Islet of Langerhans (tissue), 1 donor: ENCODE measurements around the gene TRIML2.

ENCODE experiments used
- FAIRE-seq: peaks from one replicate; lab custom pipeline; 2011; peaks lifted over from hg19 to GRCh38; lab: Jason Lieb, UNC

TRIML2 gene

GRCh38 chr4:188109157-188109755, at the start of gene TRIML2:
TSS of gene TRIML2 (minus strand) at chr4:188109603. CDS start at chr4:188105368, 4,235 bp downstream.
- no peak for FAIRE-seq

- no peak for FAIRE-seq
Measured at GRCh38 chr4:188158336-188158735, 48.9 kb upstream of the TRIML2 start.

- no peak for FAIRE-seq
Measured at GRCh38 chr4:188154668-188155405, 45.4 kb upstream of the TRIML2 start.

- no peak for FAIRE-seq
Measured at GRCh38 chr4:188147776-188148175, 38.4 kb upstream of the TRIML2 start.

- no peak for FAIRE-seq
Measured at GRCh38 chr4:188147176-188147575, 37.8 kb upstream of the TRIML2 start.

GRCh38 chr4:188146618-188147017, 37.2 kb upstream of the TRIML2 start:
- no peak for FAIRE-seq

GRCh38 chr4:188145601-188146000, 36.2 kb upstream of the TRIML2 start:
- FAIRE-seq: no peak

GRCh38 chr4:188143731-188144130, 34.3 kb upstream of the TRIML2 start:
- FAIRE-seq: no peak

GRCh38 chr4:188139671-188140070, 30.3 kb upstream of the TRIML2 start:
- FAIRE-seq: no peak

GRCh38 chr4:188139141-188139540, 29.7 kb upstream of the TRIML2 start, which contains the start of gene TRIML1:
TSS of gene TRIML1 (plus strand) at chr4:188139441. CDS start at chr4:188139559, 118 bp downstream.
- FAIRE-seq: no peak

GRCh38 chr4:188138227-188138626, 28.8 kb upstream of the TRIML2 start:
- no peak for FAIRE-seq

- FAIRE-seq: no peak
Measured at GRCh38 chr4:188132232-188132631, 22.8 kb upstream of the TRIML2 start.

- FAIRE-seq: no peak
Measured at GRCh38 chr4:188130355-188130754, 21.0 kb upstream of the TRIML2 start.

- no peak for FAIRE-seq
Measured at GRCh38 chr4:188127214-188127874, 17.9 kb upstream of the TRIML2 start.

- FAIRE-seq: no peak
Measured at GRCh38 chr4:188121530-188121929, 12.1 kb upstream of the TRIML2 start.

- FAIRE-seq: no peak
Measured at GRCh38 chr4:188117631-188118324, 8.4 kb upstream of the TRIML2 start.

GRCh38 chr4:188113156-188113555, 3.8 kb upstream of the TRIML2 start:
- no peak for FAIRE-seq

- FAIRE-seq: no peak
Measured at GRCh38 chr4:188111955-188112354, 2.6 kb upstream of the TRIML2 start.

GRCh38 chr4:188110741-188111471, 1.5 kb upstream of the TRIML2 start:
- no peak for FAIRE-seq

- FAIRE-seq: no peak
Measured at GRCh38 chr4:188110036-188110435, 633 bp upstream of the TRIML2 start.

- FAIRE-seq: no peak
Measured at GRCh38 chr4:188107931-188108843, 1.2 kb downstream of the TRIML2 start.
